IPS-NIHi11 (cell line): Measurements from ENCODE around the gene THOC2.
"Not testable (repeated sequence)": the region's sequence is repeated elsewhere in the genome, so short reads cannot be mapped to it uniquely, and the experiment has no call there.

Source experiments
- DNase-seq: peaks from one replicate; pipeline ENCODE4 v3.0.0; 2012; ENCODE audit warnings: mixed read lengths, low spot score

THOC2 gene

DNA sequence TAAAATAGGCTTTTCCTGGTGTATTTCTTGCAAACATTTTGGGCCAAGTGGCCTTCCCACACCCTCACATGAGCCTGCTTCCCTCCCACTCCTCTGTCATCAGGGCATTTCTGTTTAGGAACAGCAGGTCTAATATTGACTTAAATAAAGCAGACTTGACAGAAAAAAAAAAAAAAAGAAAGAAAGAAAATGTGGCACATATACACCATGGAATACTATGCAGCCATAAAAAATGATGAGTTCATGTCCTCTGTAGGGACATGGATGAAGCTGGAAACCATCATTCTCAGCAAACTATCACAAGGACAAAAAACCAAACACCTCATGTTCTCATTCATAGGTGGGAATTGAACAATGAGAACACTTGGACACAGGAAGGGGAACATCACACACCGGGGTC, 2.3 kb upstream of the THOC2 start:
- not testable (repeated sequence) for DNase-seq

DNA sequence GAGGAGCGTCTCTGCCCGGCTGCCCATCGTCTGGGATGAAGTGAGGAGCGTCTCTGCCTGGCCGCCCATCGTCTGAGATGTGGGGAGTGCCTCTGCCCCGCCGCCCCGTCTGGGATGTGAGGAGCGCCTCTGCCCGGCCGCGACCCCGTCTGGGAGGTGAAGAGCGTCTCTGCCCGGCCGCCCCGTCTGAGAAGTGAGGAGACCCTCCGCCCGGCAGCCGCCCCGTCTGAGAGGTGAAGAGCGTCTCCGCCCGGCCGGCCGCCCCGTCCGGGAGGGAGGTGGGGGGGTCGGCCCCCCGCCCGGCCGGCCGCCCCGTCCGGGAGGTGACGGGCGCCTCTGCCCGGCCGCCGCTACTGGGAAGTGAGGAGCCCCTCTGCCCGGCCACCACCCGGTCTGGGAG, 1.2 kb upstream of the THOC2 start:
- DNase-seq, result not testable (repeated sequence)

DNA sequence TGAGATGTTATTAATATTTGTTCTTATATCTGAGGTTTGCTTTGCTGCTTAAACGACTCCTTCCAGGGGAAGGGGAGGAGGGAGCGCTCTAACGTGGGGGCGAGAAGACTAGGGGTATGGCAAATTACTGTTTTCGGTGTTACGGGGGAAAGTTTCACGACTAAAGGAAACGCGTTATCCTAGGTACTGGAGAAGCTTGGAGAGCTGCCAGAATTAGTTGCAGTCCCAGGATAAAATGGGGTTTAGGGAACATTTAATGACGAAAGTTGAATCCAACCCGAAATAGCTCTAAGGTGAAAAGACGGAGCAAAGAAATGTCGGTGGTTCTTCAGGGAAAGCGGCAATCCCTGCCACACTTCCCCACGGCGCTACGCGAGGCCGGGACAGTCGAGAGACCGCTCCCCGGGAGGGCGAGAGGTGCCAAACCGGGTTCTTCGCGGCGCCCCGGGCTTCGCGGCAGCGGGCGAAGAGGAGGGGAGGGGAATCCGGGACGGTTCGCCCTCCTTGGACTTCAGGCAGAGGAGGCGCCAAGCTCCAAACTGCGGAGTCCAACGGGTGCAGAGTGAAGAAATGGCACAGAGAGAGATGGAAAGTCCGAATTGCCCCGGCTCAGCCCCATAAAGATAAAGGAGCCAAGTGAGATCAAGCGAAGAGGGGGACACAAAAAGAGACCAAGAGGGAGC, 724 bp downstream of the THOC2 start:
- peak; percentile 36 for DNase-seq

DNA sequence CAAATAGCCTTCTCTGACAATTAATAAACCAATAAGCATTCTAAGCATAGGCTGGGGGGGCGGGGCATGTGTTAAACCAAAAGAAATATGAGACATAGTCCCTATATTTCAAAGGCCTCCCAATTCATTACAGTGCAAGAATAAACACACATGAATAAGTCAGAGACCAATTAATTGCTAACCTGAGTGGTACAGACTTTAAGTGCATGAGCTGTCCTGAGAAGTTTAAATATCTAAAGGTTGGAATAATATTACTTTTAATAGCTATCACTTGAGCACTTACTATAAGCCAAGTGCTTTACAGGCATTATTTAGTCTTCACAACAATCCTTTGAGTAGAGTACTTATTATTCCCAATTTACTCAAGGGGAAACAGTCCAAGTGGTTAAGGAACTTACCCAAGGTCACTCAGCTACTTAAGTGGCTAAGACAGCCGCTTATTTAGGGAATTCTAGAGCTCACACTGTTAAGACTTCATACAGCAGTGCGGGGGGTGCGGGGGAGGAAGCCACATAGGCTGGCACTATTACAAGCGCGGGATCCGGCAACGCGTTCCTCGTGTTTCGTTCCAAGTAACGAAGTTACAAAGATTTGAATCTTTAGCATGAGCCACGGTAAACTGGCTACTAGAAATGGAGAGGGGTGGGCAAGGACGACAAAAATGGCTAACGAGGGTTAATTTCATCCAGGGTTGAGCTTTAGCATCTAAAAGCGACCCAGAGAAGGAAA, 1.4 kb downstream of the THOC2 start:
- DNase-seq, result peak; percentile 5

DNA sequence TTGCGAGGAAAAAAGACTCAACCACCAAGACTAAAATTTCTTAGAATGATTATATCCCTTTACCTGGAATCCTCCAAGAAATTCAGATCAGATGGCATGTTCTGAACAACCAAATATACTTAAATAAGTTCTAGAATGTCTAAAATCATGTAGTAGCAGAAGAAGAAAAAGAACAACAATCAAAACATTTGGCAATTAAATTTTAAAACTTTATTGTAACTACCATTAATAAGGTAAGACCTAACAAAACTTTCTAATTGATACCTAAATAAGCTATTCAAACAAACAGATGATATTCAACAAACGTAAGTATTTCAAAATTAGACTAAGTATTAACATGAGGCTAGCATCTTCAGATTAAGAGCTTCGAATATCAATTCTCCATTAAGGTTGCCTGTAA, 4.3 kb downstream of the THOC2 start:
- DNase-seq, result no peak

DNA sequence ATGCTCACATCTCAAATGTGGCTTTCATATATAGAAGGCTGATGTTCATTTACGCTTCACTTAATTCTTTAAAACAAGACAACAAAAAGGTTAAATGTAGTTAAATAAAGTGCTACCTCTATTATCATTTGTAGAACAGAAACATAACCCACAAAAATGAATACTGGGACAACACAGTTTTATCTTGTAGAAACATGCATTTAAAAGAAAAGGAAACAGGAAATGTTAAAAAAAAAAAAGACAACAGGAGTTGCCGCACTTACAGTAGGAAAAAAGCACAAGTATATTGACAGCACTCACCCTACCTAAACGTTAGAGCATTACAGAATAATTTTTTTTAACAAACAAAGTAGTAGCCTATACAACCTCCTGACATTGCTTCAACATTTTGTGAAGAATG, 4.8 kb downstream of the THOC2 start:
- no peak for DNase-seq

DNA sequence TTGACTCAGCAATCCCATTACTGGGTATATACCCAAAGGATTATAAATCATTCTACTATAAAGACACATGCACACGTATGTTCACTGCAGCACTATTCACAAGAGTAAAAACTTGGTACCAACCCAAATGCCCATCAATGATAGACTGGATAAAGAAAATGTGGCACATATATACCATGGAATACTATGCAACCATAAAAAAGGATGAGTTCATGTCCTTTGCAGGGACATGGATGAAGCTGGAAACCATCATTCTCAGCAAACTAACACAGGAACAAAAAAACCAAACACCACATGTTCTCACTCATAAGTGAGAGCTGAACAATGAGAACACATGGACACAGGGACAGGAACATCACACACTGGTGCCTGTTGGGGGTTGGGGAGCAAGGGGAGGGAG, 10.7 kb downstream of the THOC2 start:
- DNase-seq, result not testable (repeated sequence)

DNA sequence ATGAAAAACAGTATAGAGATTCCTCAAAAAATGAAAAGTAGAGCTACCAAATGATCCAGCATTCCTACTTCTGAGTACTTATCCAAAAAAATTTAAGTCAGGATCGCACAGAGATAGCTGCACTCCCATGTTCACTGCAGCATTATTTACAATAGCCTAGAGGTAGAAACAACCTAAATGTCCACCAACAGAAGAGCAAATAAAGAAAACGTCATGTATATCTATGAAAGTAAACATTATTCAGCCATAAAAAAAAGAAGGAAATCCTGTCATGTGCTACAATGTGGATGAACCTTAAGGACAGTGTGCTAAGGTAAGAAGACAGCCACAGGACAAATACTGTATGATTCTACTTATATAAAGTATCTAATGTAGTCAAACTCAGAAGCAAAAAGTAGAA, 12.4 kb downstream of the THOC2 start:
- no peak for DNase-seq

DNA sequence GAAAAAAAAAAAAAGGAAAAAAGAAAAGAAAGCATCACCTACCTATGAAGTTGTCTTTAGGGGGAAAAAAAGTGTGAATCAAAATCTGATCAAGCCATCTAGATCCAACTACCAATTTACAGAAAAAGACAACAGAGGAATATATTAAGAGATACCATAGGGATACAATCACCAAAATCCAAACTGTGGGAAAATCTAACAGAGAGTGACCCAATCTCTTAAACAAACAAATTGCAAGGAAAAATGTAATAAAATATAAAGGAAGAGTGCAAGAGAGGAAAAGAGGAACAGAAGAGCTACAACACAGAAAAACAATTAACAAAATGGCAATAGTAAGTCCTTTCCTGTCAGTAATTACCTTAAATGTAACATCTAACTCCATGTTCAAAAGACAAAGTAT, 19.0 kb downstream of the THOC2 start:
- no peak for DNase-seq

DNA sequence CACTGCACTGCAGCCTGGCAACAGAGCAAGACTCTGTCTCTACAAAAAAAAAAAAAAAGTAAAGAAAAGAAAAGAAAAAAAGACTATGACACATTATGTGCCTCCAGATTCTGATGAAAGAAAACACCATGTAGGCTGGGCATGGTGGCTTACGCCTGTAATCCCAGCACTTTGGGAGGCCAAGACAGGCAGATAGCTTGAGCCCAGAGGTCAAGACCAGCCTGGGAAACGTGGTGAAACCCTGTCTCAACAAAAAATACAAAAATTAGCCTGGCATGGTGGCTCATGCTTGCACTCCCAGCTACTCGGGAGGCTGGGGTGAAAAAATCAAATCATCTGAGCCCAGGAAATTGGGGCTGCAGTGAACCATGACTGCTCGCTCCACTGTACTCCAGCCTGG, 19.4 kb downstream of the THOC2 start:
- DNase-seq, result no peak

DNA sequence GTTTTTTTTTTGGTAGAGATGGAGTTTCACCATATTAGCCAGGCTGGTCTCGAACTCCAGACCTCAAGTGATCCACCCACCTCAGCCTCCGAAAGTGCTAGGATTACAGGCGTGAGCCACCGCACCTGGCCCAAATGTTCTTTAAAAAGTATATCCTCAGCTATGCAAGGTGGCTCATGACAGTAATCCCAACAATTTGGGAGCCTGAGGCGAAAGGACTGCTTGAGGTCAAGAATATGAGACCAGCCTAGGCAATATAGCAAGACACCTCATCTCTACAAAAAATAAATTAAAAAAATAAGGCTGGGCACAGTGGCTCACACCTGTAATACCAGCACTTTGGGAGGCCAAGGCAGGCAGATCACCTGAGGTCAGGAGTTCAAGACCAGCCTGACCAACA, 21.7 kb downstream of the THOC2 start:
- not testable (repeated sequence) for DNase-seq

DNA sequence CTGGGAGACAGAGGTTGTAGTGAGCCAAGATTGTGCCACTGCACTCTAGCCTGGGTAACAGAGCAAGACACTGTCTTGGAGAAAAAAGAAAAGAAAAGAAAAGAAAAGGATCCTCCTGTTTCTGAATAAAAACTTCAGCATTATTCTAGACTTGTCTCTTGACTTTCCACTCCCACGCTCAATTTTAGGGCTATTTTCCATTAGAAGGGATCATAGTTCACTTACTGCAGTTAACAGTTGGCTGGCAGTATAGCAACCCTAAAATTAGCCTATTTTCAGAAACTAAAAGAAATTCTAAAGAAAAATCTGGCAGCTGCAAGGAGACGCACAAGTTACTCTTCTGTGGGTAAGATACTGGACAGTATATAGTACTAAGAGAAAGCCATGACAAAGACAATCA, 28.1 kb downstream of the THOC2 start:
- DNase-seq, result no peak

DNA sequence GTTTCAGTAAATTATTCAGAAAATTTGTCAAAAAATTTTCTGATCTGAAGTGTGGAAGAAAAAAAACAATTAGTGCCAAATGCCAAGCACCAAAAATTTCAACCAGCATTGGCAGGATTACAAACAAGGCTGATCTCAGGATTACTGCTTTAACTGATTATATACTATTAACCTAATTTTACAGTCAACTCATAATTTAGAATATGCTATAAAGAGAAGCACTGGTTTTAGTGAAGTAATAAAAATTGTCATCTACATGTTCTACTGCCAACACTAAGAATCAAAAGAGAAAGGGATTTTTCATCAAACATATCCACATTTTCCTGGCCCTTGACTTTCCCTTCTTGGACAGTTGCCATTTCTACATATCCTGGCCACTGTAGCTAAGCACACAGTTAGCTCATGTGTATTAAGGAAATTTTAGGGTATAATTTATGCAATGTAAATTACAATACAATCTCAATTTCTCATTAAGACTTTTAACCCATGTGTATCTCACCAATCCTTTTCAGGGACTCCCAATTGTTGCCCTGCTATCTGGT, 33.8 kb downstream of the THOC2 start:
- DNase-seq, result no peak

DNA sequence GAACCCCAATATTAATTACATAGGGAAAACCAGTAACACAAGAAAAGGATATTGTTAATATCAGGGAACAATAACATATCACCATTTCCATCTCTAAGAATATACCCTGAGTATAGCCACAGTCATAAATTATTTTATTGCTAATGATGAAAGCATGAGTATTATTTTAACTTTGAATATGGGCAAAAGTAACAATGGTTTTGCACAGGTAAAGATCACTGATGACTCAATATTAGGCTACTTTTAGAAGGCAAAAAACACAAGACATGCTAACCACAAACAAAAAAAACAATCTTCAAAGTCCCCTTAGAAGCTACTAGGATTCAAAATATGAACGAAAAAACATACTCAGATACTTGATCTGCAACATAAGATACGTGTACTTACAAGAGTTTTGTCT, 36.5 kb downstream of the THOC2 start:
- no peak for DNase-seq

DNA sequence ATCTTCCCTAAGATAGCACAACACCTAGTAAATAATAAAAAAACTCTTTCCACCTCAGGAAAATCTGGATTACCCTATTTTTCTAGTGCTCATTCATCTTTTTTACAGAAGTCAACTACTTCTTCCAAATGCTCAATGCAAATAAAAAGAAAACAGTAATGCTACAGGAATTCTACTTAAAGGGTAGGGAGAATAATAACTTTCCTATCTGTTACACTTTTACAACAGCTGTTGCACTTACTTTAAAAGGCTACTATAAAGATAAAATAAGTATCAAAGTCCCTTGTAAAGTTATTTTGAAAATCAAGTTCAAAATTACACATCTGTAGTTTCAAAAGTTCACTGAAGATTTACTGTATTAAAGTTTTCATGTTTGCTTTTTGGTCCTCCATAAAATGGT, 37.6 kb downstream of the THOC2 start:
- no peak for DNase-seq

DNA sequence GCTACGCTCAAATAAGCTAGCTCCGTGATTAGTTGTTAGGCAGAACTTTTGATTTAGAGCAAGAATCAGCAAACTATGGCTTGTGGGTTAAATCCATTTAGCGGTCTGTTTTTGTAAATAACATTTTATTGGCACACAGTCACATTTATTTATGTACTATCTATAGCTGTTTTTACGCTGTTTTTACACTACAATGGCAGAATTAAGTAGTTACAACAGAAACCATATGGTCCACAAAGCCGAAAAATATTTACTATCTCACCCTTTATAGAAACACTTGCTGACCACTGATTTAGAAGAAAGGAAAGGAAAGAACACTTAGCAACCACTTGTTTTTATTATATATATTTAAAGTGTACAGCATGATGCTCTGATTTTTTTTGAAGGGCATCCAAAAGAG, 41.1 kb downstream of the THOC2 start:
- no peak for DNase-seq

DNA sequence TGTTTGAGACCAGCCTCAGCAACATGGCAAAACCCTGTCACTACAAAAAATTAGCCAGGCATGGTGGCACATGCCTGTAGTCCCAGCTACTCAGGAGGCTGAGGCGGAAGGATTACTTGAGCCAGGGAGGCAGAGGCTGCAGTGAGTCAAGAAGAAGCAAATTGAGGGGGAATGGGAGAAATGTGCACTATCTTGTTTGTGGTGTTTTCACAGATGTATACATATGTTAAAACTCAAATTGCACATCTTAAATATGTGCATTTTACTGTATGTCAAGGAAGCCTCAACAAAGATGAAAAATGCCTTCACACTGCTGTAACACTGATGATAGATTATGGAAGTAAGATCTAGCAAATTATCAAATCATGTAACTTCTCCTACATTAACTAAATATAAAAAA, 44.3 kb downstream of the THOC2 start:
- DNase-seq, result no peak

DNA sequence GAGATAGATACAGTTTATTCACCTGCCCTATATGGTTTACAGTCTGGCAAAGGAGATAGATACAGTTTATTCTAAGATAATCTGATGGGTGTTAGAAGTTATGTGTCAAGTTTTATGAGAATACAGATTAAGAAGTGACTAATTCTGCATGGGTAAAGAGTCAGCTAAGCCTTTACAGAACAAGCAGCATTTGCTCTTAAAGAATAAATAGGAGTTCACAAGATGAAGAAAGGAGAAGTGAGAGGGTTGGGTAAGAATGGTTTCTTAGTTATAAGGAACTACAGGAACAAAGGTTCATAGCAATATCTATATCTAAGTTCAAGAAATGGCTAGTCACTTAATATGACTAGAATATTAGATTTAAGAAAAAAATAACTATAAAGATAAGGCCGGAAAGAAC, 47.6 kb downstream of the THOC2 start:
- DNase-seq, result no peak

DNA sequence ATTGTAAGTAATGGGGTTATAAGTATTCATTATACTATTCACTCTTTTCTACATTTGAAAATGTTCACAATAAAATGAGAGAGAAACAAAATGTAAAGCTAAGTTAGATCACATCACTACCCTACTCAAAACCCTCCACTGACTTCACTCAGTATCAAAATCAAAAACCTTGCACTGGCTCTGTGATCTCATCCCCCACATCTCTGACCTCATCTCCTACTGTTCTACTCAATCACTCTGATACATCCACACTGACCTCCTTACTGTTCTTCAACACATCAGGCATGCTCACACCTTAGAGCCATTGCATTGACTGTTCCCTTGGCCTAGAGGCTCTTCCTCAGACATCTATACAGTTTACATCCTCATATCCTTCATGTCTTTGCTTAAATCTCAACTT, 50.7 kb downstream of the THOC2 start:
- DNase-seq, result no peak

DNA sequence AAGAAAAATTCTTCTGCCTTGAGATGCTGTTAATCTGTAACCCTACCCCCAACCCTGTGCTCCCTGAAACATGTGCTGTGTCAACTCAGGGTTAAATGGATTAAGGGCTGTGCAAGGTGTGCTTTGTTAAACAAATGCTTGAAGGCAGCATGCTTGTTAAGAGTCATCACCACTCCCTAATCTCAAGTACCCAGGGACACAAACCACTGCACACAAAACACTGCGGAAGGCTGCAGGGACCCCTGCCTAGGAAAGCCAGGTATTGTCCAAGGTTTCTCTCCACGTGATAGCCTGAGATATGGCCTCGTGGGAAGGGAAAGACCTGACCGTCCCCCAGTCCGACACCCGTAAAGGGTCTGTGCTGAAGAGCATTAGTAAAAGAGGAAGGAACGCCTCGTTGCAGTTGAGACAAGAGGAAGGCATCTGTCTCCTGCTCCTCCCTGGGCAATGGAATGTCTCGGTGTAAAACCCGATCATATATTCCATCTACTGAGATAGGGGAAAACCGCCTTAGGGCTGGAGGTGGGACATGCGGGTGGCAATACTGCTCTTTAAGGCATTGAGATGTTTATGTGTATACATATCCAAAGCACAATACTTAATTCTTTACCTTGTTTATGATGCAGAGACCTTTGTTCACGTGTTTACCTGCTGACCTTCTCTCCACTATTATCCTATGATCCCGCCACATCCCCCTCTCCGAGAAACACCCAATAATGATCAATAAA, 53.0 kb downstream of the THOC2 start:
- not testable (repeated sequence) for DNase-seq

DNA sequence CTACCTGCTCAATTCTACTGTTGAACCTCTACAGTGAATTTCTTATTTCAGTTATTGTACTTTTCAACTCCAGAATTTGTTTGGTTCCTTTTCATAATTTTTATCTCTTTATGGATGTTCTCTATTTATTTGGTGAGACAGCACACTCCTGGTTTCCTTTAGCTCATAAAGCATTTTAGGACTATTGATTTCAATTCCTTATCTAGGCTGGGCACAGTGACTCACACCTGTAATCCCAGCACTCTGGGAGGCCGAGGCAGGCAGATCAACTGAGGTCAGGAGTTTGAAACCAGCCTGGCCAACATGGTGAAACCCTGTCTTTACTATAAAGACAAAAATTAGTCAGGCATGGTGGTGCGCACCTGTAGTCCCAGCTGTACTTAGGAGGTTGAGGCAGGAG, 57.7 kb downstream of the THOC2 start:
- no peak for DNase-seq

DNA sequence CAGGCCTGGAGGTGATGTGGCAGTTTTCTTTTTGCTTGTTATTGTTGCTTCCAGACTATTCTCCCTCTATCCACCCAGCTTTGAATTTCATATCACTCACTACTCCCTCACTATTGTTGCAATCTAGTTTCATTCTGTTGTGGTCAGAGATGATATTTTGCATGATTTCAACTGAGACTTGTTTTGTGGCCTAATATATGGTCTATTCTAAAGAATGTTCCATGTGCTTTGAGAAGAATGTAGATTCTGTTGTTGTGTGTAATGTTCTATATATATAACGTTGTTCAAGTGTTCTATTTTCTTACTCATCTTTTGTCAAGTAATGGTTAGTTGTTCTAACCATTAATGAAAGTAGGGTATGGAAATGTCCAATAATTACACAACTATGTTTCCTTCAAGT, 59.0 kb downstream of the THOC2 start:
- no peak for DNase-seq

DNA sequence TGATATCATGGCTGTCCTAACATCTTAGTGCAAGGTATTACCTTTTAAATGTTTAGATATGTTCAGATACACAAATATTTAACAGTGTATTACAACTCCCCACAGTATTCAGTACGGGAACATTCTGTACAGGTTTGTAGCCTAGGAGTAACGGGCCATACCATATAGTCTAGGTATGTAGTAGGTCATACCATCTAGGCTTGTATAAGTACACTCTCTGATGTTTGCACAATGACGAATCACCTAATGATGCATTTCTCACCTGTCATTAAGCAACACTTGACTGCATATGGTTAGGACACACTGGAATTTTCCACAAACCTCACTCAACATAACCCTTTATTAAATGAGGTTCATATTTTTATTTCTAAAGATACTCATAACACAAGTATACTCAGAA, 67.7 kb downstream of the THOC2 start:
- DNase-seq, result no peak
